CD4-positive, alpha-beta T cell treated with Interleukin-6 for 4 hours (primary cell): ENCODE results near the gene BSPRY.
"Not testable (repeated sequence)": the region's sequence is repeated elsewhere in the genome, so short reads cannot be mapped to it uniquely, and the experiment has no call there.

ENCODE experiments used
- DNase-seq: peaks from one replicate; pipeline ENCODE4 v3.0.0-alpha.2; 2020; ENCODE audit warnings: mixed read lengths

BSPRY gene

GRCh38 chr9:113370806-113371325 lies 21.5 kb downstream of the BSPRY start:
- DNase-seq = no peak

GRCh38 chr9:113372059-113372458 lies 22.7 kb downstream of the BSPRY start:
- no peak for DNase-seq

- no peak for DNase-seq
Observed at GRCh38 chr9:113373256-113373655, 23.9 kb downstream of the BSPRY start.

GRCh38 chr9:113373676-113374392 lies 24.5 kb downstream of the BSPRY start:
- no peak for DNase-seq

- DNase-seq = no peak
Observed at GRCh38 chr9:113375057-113376023, 26.0 kb downstream of the BSPRY start.

GRCh38 chr9:113376634-113377567 lies 27.6 kb downstream of the BSPRY start, which contains the start of gene HDHD3:
Gene HDHD3, minus strand, starts transcription at chr9:113376986. Its CDS starts 2,632 bp downstream, at chr9:113374354.
- DNase-seq = peak; percentile 93

- not testable (repeated sequence) for DNase-seq
Observed at GRCh38 chr9:113379094-113379828, 29.9 kb downstream of the BSPRY start.

GRCh38 chr9:113379829-113380210 lies 30.5 kb downstream of the BSPRY start:
- DNase-seq = not testable (repeated sequence)

GRCh38 chr9:113380869-113381378 lies 31.6 kb downstream of the BSPRY start:
- DNase-seq = no peak

- DNase-seq = not testable (repeated sequence)
Observed at GRCh38 chr9:113381441-113381840, 32.1 kb downstream of the BSPRY start.

GRCh38 chr9:113381909-113382411 lies 32.6 kb downstream of the BSPRY start:
- DNase-seq = no peak

GRCh38 chr9:113386571-113387393 lies 37.4 kb downstream of the BSPRY start:
- DNase-seq = no peak

- DNase-seq = no peak
Observed at GRCh38 chr9:113387560-113388230, 38.4 kb downstream of the BSPRY start.

GRCh38 chr9:113388833-113389232 lies 39.5 kb downstream of the BSPRY start:
- no peak for DNase-seq

GRCh38 chr9:113389451-113389850 lies 40.1 kb downstream of the BSPRY start:
- no peak for DNase-seq

GRCh38 chr9:113390192-113390960 lies 41.0 kb downstream of the BSPRY start:
- DNase-seq = no peak

- no peak for DNase-seq
Observed at GRCh38 chr9:113391917-113392316, 42.6 kb downstream of the BSPRY start.

- no peak for DNase-seq
Observed at GRCh38 chr9:113393281-113393680, 43.9 kb downstream of the BSPRY start.
